ENCODE results near the gene ADAMTS4. TPM values are rescaled to one million over a fixed set of nuclear protein-coding genes. Genes with fewer than 3 reads are reported as not detected.

The ADAMTS4 gene
- total and polyA plus RNA-seq, 9 of the 15 experiments (the other 6 are each of a cell fraction or from before 2014, with no cell fraction given) = 0.07 to 3.7 (median 0.41) TPM

GRCh38 chr1:161244888-161245287, 46.0 kb upstream of the ADAMTS4 start:
- peaks cover 3 to 15% of the 10 kb centered on the region in 2 experiments; a peak in 4 of 5 replicates for H3K4me1 ChIP-seq (replicated peaks in 1 of 2; ENCODE audit: control insufficient read depth in 2 of 2, insufficient read depth in 2 of 2, low read length in 2 of 2)
- ATAC-seq = no peak
- no peak overlapping the region for H3K4me3 ChIP-seq
- no peak for TF ChIP-seq ZBTB26 (CRISPR knock-in tag; IDR thresholded peaks at IDR 0.05)
- TF ChIP-seq HEY1 (CRISPR knock-in tag; IDR thresholded peaks at IDR 0.05; ENCODE audit: borderline replicate concordance) = no peak
- no peak for TF ChIP-seq ZNF121 (CRISPR knock-in tag; conservative IDR thresholded peaks at IDR 0.05)
- no peak for TF ChIP-seq MAFK (IDR thresholded peaks at IDR 0.05; ENCODE audit: low read length)
- no peak for TF ChIP-seq ZNF232 (CRISPR knock-in tag; IDR thresholded peaks at IDR 0.05)
- no peak for TF ChIP-seq TEAD4 (IDR thresholded peaks at IDR 0.05; ENCODE audit: low read length)
- TF ChIP-seq TEAD4 (CRISPR knock-in tag; IDR thresholded peaks at IDR 0.05; ENCODE audit: borderline replicate concordance) = no peak
- ChIA-PET CTCF (ENCODE audit: low intra/inter-chr PET ratio) (no interaction called here), POLR2A (no interaction called here)
- no peak for DNase-seq (ENCODE audit: extremely low read depth in 1 of 4, low spot score in 3 of 4)
- no peak for FAIRE-seq
- no peaks in the 10 kb centered on the region for H3K36me3 ChIP-seq (ENCODE audit: control insufficient read depth, insufficient read depth, low read length)
- no peak overlapping the region for H3K9ac ChIP-seq (ENCODE audit: insufficient read depth in 1 of 2, low read depth in 2 of 2, low read length in 2 of 2)
- no TSS peak for BruUV-seq (replicated peaks)
- H4K20me1 ChIP-seq (replicated peaks; ENCODE audit: control insufficient read depth, insufficient read depth, low read length) = no peaks in the 10 kb centered on the region
- H3K27ac ChIP-seq (ENCODE audit: extremely low read depth, low read depth, low read length) = no peak overlapping the region
- peak overlapping the region; percentile 44; the same call in 1 of the 2 replicates for H2AFZ ChIP-seq (ENCODE audit: low read depth, low read length)
- H3K9me3 ChIP-seq (replicated peaks; ENCODE audit: control insufficient read depth, insufficient read depth, low read depth, low read length) = no peaks in the 10 kb centered on the region
- intact Hi-C loops (cut with micrococcal nuclease) (no loop called here), in situ Hi-C loops (cut with MboI) (no loop called here)
- WGBS (ENCODE audit: insufficient coverage, low coverage, missing lambda C conversion rate) = 42% methylated on average over 4 of the region's 4 CpGs
- H3K9me1 ChIP-seq (ENCODE audit: control insufficient read depth, insufficient read depth, low read length) = no peaks in the 10 kb centered on the region
- H3K79me2 ChIP-seq (ENCODE audit: control insufficient read depth, insufficient read depth, low read length) = no peaks in the 10 kb centered on the region
- no peak overlapping the region for H3K4me2 ChIP-seq (ENCODE audit: insufficient read depth, low read length)
- H3K27me3 ChIP-seq (ENCODE audit: control insufficient read depth in 2 of 2, insufficient read depth in 2 of 2, low read length in 2 of 2) = no peaks in the 10 kb centered on the region
